ENCODE results near the gene BICDL1.

BICDL1 gene

GRCh38 chr12:120067084-120067869 is 78.2 kb downstream of the BICDL1 start:
- H3K9me3 Mint-ChIP-seq, result no peaks in the 10 kb centered on the region
- peaks cover 5% of the 10 kb centered on the region for H3K27me3 Mint-ChIP-seq (ENCODE audit: low read depth, poor library complexity)
- no peaks in the 10 kb centered on the region for H3K36me3 Mint-ChIP-seq (ENCODE audit: low read depth)

GRCh38 chr12:120067901-120068300 is 78.9 kb downstream of the BICDL1 start:
- H3K27ac Mint-ChIP-seq, result no peak overlapping the region
- TF ChIP-seq CTCF (IDR thresholded peaks at IDR 0.05), result no peak
- no peak for DNase-seq
- H3K27me3 Mint-ChIP-seq (ENCODE audit: low read depth, poor library complexity), result peaks cover 5% of the 10 kb centered on the region
- peaks cover 23% of the 10 kb centered on the region for H3K4me1 Mint-ChIP-seq
- H3K4me3 Mint-ChIP-seq, result no peak overlapping the region
- H3K9me3 Mint-ChIP-seq, result no peaks in the 10 kb centered on the region
- H3K36me3 Mint-ChIP-seq (ENCODE audit: low read depth), result no peaks in the 10 kb centered on the region

More at GRCh38 chr12:120067084-120067869, 78.2 kb downstream of the BICDL1 start:
- peaks cover 29% of the 10 kb centered on the region for H3K4me1 Mint-ChIP-seq
- no peak overlapping the region for H3K4me3 Mint-ChIP-seq
- no peak for DNase-seq
- no peak overlapping the region for H3K27ac Mint-ChIP-seq
- no peak for TF ChIP-seq CTCF (IDR thresholded peaks at IDR 0.05)

- Mint-ChIP-seq H3K36me3 (ENCODE audit: low read depth) (no peaks in the 10 kb centered on the region), H3K27me3 (ENCODE audit: low read depth, poor library complexity) (peaks cover 5% of the 10 kb centered on the region), H3K9me3 (no peaks in the 10 kb centered on the region), H3K4me3 (no peak overlapping the region), H3K27ac (no peak overlapping the region), H3K4me1 (peaks cover 12% of the 10 kb centered on the region)
- no peak for DNase-seq
- TF ChIP-seq CTCF (IDR thresholded peaks at IDR 0.05), result no peak
Observed at GRCh38 chr12:120069278-120069677, 80.2 kb downstream of the BICDL1 start.

GRCh38 chr12:120071493-120072020 is 82.5 kb downstream of the BICDL1 start:
- DNase-seq, result no peak
- no peak for TF ChIP-seq CTCF (IDR thresholded peaks at IDR 0.05)

GRCh38 chr12:120072472-120073249 is 83.6 kb downstream of the BICDL1 start:
- Mint-ChIP-seq H3K27ac (no peak overlapping the region), H3K4me3 (no peak overlapping the region), H3K4me1 (peaks cover 5% of the 10 kb centered on the region), H3K27me3 (ENCODE audit: low read depth, poor library complexity) (peaks cover 5% of the 10 kb centered on the region), H3K36me3 (ENCODE audit: low read depth) (no peaks in the 10 kb centered on the region), H3K9me3 (no peaks in the 10 kb centered on the region)
- no peak for DNase-seq
- no peak for TF ChIP-seq CTCF (IDR thresholded peaks at IDR 0.05)

More at GRCh38 chr12:120071493-120072020, 82.5 kb downstream of the BICDL1 start:
- Mint-ChIP-seq H3K4me1 (no peaks in the 10 kb centered on the region), H3K27me3 (ENCODE audit: low read depth, poor library complexity) (peaks cover 5% of the 10 kb centered on the region), H3K4me3 (no peak overlapping the region), H3K36me3 (ENCODE audit: low read depth) (no peaks in the 10 kb centered on the region), H3K9me3 (no peaks in the 10 kb centered on the region), H3K27ac (no peak overlapping the region)

Data from nephron progenitor cell (in vitro differentiated cells).